Stimulated activated CD8-positive, alpha-beta memory T cell treated with anti-CD3 and anti-CD28 coated beads, Interleukin-7, amount 100 ng/mL, for 24 hours (primary cell): ENCODE measurements around the gene PDZRN3.

ENCODE experiments used
- DNase-seq: peaks from one replicate; pipeline ENCODE4 v3.0.0-alpha.2; 2020; ENCODE audit warnings: low read depth

Gene PDZRN3

DNA sequence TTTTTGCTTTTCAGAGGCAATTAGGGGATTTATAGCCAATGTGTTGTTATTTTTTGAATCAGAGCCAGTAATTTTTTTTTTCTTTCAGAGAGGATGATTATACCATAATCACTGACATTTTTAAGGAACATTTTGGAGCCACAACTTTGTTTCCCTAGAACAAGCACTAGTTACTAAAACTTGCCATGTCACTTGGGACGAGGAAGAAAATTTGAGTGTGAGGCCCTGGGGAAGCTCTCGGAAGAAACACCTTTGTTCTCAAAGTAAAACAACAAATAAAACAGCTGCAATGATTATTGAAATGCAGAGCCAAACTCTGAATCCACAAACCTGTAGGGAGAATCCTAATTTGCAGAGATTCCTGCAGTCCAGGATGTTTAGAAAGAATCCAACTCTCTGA lies 69.7 kb downstream of the PDZRN3 start:
- DNase-seq = no peak

DNA sequence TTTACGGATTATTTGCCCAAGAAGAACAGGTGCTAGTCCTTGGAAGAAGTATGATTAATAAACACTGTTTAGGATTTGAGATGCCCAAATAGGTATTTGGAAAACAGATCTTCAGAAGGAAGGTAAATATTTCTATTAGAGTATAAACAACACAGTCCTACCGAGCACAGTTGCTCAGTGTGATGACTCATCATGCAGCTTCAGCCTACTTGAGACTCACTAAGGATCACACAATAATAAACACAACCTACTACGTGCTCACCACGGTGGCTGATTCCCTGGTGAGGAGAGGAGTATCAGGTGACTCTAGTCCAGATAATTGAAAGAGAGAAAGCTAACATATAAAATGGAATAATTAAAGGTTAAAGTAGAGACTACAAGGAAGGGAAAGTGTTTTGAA lies 72.0 kb downstream of the PDZRN3 start:
- no peak for DNase-seq

DNA sequence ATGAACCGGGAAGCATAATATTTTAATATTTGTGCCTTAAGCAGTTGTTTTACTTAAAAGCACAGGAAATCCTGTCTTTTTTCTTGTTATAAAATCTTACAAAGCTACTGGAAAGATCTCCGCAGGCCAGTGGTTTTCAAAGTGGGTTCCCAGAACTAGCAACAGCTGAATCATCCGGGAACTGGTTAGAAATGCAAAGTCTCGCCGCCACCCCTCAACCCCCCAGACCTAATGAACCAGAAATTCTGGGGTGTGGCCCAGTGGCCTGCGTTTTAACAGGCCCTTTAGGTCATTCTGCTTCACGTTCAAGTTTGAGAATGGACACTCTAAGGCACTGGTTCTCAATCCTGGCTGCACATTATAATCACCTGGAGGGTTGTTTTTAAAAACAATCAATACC lies 74.7 kb downstream of the PDZRN3 start:
- DNase-seq = no peak

DNA sequence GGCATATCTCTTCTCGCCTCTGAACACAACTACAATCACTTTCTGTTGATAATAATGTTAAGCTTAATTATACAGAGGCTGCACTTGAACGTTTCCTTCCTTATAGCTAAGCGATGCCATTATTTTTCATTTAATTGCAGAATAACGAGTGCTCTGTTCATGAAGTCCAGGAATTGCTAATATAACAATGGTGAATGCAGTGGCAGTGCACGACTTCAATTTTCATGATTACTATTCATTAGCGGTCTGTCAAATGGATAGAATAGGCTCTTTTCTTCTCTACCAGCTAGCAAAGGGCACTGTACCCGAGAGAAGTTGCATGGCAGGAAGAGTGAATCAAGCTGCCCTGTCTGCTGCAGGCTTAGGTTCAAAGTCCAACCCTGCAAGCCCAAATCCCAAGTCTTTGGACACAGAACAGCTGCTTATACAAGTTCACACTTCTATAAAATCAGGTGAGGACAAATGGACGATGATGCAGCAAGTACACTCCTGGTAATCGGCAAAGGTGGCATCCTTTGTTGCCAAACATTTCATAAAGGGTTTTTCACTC lies 75.6 kb downstream of the PDZRN3 start:
- no peak for DNase-seq

DNA sequence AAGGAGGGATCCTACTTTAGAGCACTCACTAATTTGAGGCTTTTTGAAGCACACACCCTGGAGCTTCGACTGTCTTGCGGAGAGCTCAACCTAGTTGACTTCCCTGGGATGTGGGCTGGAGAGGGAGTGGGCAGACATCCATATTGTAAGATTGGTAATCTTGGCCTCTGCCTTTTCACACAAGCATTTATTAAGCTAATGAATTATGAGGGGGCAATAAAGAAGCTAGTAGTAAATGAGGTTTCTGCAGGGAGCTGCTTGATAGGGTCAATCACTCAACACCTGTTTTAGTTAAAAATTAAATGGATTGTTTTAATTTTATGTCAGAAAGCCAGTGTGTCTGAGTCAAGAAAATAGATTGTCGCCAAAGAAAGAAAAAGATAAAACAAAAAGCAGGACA lies 76.3 kb downstream of the PDZRN3 start:
- DNase-seq = no peak

DNA sequence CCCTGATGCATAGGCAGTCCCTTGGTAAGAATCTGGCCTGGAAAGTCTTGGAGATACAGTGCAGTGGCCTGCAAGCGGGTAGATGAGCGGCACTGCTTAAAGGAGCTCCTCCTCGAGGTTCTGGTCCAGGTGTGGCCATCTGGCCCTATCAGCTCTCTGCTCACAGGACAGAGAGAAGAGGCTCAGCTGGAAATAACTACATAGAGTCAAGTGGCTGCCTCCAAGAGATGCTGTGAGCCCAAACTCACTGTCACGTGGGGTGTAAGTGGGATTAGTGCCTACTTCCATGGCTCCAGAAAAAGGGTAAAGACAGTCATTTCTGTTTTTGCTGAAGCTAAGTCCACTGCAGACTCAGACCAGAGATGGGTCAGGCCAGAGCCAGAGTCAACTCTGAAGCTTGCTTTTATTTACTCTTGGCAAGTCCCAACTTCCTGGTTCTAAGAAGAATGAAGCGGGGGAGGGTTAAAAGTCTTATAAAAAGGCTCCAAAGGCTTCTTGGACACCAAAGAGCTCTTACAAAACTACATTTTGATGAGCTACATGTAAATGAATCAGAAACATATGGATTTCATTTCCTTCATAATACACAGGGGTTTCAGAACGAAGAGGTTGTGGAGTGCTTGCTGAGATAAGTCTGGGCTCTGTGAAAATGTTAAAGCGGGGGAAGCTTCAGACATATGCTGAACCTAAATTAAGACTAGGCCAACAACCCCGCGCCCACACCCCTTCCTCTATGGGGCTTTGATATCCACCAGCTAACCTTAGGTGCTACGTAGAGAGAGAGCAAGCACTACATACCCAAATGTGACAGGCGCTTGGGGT lies 77.1 kb downstream of the PDZRN3 start:
- no peak for DNase-seq

DNA sequence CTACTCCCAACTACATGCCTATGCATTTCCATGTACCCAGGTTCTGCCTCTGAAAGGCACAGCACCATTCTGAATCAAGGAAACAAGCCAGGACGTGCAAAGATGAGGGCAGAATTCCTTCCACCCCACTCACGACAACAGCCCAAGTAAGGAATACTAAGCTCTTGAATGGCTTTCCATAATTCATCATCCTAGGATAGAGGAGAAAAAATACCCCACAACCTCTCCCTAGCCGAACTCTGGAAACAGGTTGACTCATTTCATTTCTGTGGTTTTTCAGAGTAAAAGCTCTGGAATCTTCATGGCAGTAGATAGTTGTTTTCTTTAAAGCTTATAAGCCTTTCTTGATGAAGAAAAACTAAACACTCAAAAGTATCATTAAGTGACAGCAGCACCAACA lies 77.8 kb downstream of the PDZRN3 start:
- no peak for DNase-seq

DNA sequence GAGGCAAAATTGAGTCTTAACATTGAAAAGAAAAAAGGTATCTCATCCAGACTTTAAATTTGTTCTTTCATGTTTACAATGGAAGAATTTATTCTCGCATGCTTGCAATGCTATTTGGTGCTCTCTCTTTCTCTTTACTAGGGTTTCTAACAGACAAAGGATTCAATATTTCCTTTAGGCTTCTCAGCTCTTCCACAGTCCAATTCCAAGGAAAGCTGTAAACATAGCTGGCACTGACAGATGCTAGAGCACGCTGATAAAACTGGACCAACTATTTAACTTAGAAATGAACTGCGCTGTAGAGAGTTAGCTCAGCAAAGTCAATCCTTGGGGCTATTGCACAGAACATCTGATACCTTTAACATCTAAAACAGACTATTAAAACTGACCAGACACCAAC lies 81.3 kb downstream of the PDZRN3 start:
- DNase-seq = no peak

DNA sequence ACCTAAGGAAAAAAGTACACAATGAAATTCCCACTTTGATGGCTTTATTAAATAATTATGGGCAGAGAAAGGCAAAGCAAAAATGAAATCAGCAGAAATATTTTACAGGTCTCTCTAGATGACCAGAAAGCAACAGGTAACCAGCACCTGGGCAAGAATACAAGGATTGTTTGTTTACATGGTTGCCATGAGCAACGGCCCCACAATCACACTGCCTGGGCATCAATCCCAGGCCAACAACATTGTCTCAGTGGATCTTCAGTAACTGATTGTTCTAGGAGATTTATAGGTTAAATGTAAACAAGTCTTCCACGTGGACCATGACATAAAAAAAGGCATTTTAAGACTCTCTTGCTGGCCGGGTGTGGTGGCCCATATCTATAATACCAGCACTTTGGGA lies 82.6 kb downstream of the PDZRN3 start:
- no peak for DNase-seq

DNA sequence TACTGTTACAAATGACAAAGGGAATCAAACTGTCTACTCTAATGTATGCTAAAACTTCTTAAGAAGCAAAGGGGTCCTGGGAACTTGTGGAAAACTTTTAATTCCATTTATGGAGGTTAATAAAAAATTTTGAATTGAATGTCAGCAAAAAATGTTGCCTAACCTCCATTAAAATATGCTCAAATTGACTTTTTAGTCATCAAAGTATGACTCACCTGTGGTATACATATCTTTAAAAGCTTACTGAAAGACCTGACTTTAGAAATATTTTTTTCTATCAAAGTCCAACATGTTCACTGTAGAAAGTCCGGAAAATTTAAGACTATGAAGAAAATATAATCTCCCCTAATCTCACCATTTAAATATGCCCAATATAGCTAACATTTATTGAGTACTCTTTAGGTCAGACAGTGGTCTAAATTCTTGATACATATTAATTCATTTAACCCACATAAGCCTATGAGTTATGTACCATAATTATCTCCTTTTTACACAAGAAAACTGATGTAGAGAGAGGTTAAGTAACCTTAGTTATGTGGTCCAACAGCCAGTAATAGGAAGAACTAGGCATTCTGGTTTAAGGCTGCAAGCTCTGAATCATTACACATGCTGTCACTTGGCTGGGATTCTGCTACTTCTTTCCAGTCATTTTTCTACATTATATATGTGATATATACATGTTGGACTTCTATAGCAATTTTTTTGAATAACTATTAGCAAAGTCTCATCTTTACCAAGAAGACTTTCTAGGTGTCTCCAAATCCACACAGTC lies 83.6 kb downstream of the PDZRN3 start:
- no peak for DNase-seq

DNA sequence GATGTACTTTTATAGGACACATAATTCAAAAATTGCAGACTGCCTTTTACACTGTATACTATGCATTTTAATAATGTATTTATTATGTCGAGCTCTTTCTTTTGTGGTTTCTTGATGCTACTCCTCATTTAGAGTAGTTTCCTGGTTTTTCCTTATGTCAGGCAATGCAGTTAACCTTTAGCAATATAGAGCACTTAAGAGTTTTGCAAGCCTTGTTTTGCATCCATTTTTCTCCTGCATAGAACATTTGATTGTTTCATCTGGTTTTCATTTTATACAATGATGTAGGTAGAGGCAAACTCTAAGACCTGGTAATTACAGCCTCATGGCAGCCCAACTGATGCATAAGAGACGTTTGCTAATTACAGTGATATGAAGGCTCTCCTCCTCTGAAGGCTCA lies 86.3 kb downstream of the PDZRN3 start:
- DNase-seq = no peak

DNA sequence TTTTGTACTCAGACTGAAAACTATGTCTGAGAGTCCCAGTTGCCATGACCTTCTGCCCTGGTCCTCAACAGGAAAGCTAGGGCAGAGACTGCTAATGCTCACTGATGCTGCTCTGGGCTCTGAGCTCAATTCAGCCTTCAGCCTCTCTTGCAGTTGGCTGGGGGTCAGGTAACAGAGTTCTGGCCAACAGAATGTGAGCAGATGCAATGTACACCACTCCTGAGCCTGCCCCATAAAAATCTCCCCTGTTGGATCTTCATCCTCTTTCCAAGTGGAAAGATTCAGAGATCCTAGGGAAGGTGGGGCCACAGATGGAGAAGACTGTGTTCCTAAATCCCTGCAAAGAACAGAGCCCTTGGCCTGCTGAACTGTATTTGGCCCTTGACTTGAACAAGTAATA lies 87.8 kb downstream of the PDZRN3 start:
- no peak for DNase-seq

DNA sequence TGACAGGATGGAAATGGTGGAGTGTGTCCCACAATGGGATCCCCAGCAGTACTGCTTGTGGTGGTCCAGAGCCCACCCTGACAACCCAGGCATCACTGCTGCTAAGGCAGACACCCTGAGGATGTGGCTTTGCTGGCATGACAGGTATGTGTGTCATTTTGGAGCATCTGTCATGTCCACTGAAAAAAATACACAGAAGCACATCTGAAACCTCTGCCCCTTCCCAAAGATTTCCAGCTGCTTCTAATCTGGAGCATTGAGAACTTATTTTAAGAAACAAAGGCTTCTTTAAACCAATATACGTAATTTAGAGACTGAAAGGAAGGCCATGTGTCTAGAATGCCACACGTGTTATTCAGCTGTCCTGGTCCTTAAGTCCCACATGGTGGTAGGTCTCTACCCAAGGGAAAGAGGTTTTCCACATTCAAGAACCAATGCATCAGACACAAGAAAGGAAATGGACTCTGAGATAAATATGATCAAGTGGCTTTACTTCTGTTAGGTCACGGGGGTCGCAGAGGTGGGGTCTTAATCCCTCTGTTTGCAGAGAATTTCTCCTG lies 88.3 kb downstream of the PDZRN3 start:
- no peak for DNase-seq

DNA sequence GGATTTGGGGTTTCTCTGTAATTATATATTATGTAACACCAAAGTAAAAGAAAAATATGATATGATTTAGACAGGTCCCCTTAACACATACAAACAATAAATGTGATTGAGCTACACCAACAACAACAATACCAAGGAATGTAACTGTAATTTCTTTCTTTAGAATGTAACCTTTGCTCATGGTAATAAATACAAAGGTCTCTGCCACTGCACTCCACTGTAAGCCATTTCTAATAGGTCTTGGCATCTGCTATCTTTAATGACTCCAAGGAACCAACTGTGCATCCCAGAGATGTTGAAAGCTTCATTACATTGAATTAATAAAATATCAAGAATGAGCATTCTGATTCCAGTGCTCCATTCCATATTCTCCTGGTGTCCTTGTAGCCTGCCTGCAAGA lies 88.8 kb downstream of the PDZRN3 start:
- DNase-seq = no peak

DNA sequence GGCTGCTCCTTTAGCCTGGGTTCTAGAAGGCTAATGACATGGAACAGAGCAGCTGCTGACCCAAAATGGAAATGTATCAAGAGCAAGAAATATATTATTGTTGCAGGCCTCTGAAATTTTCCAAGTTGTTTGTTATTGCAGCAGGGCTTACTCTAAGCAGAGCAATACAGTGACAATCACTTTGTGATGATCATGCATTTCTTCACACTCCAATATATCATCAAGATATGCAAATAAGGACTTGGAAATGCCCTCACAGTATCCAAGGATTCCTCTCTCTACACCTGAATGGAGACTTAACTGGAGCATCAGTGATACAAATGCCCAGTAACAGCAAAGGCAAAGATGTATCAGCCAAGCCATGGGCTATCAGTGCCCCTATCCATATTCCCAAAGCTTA lies 89.6 kb downstream of the PDZRN3 start:
- DNase-seq = no peak

DNA sequence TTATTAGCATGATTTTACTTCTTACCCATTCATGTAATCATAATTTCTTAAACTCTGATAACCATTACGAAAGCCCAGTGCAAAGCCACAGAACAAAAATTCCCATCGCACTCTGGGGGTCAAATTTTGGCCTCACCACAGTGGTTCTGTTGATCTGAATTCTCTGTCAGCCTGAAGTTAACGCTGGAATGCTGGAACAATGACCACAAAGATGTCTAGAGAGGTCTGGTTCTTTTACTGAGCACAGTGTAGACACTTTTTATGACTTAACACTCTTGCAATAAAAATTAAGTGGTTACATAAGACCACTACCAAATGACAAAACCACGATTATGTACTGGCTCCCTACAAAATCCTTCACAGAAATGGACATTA lies 94.7 kb downstream of the PDZRN3 start:
- DNase-seq = no peak

DNA sequence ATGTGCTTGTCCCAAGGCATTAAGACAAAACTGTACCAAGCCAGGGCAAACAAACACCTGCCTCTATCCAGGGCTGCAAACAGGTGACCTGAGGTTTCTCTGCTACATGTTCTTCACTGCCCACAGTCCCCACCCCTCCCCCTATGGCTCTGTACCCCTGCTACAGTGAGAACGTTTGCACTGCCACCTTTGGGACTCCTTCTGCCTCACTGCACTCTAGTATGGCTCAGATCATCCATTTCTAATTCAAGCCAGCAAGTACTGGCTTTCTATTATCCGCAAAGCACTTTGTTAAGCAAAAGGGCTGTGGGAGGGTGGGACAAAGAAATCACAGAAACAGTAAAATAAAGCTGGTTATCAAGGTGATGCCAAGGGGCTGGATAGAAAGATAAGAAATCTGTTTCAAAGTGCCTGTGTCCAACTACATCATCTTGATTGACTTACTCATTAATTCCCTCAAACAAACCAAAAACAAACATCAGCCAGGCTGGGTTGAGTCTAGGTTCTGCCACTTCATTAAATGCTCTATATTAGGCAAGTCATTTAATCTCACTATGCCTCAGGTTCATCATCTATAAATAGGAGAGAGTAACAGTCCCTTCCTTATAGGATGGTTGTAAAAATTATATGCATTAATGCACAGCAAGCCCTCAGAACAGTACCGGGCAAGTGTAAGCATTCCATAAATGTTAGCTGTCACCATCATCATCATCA lies 95.3 kb downstream of the PDZRN3 start:
- no peak for DNase-seq

DNA sequence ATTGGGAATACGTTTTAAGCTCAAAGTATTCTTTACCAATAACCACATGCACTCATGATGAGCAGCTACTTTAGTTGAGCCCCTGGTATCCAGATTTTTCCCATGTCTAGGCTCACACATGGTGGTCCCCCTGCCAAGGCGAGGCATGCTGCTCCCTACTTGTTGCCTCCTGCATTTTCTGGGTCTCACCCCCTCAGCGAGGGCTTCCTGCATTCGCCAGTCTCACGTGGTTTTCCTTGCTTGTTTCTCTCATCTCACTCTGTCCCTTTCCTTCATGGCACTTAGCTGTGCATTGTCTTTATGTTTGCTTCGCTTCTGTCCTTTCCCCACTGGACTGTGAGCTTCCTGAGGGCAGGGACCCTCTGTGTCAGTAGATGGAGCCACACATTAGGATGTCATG lies 99.2 kb downstream of the PDZRN3 start:
- no peak for DNase-seq

DNA sequence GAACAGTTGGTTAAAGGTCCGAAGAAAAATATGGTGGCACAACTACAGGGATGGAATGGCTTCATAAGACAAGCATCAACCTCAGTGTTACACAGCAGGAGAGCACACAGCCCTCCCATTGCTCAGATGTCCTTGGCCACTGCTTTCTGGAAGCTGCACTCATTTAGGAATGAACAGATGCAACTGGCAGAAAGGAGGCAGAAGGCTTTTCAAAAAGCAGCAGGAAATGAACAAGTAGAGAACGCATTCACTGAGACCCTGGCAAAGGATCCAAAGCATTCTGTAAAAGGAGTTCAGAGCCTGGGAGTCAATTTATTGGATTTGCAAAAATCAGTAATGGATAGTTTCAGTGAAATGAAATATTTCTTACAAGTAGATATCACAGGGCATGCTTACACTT lies 101.1 kb downstream of the PDZRN3 start:
- no peak for DNase-seq

DNA sequence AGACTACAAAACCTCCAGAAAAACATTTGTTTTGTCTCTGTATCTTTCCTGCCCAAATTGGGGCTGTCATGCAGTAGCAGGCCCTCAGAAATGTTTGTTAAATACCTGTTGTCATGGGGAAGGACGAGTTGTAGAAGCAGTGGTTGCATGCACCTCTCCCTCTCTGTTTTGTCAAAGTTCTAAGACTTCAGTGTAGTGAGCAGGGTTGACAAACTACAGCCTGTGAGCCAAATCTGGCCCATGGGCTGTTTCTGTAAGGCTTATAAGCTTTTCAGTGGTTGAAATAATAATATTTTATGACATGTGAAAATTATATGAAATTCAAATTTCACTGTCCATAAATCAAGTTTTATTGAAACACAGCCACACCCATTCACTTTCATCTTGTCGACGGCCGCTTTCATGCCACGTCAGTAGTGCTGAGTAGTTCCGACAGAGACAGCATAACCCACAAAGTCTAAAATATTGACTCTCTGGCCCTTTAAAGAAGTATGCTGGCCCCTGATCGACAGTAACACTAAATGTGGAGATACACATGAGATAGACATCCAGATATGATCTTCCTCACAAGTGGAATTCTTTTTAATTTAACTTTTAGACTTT lies 102.9 kb downstream of the PDZRN3 start:
- DNase-seq = no peak

DNA sequence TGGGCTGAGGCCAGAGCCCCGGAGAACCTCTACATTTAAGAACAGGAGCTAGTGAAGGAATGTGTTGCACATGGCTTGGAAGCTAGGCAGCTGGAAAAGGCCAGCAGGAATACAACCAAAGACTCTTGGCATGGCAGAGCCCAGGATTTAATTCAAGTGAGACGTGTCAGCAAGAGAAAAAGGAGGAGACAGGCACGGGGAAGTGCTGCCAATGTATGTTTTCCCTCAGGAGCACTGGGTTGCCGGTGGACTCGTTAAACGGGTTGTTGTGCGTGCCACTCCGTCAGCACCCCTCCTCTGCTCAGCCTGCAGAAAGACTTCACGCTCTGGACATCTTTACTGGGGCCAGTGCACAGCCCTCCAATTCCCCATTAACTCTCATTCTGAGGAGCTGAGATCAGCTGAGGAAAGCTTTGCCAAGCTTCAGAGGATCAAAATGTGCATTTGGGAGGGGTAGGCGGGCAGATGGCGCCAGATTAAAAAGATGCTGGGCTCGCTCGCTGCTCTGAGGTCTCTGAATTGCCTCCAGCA lies 103.7 kb downstream of the PDZRN3 start:
- no peak for DNase-seq

DNA sequence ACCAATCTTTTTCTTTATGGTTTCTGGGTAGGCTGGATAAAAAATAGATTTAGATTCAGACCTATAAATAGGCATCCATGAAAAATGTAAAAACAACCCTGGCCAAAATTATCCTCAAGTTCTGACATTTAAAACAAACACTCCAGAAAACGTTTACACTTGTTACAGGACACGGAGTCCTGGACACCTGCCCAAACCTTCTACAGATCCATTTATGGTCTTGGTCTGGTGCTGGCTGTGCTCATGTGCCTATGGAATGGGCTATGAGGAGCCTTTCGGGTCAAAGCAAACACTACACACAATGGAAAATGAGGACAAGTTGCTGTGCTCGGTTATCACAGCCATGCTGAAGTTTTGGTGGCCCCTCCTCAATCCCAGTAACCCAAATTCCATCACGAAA lies 108.1 kb downstream of the PDZRN3 start:
- no peak for DNase-seq
